Testis (tissue), 2 donors: Measurements from ENCODE around the gene RPL10.

ENCODE experiments used
- CTCF ChIP-seq, 3 experiments: fragments of 450-650 bp in 2 of 3; fragments of 200-600 bp in 1 of 3; sonication (generic) in 1 of 3; IDR thresholded peaks; one replicate each; pipeline ENCODE4 v1.5.1; 2016 to 2019; ENCODE audit warnings: antibody characterized with exemption in 3 of 3, mild to moderate bottlenecking in 2 of 3, moderate library complexity in 1 of 3
- POLR2A ChIP-seq: fragments of 450-650 bp; IDR thresholded peaks from one replicate; pipeline ENCODE4 v1.6.1; 2017; ENCODE audit warnings: antibody characterized with exemption, mild to moderate bottlenecking, moderate library complexity

DNA sequence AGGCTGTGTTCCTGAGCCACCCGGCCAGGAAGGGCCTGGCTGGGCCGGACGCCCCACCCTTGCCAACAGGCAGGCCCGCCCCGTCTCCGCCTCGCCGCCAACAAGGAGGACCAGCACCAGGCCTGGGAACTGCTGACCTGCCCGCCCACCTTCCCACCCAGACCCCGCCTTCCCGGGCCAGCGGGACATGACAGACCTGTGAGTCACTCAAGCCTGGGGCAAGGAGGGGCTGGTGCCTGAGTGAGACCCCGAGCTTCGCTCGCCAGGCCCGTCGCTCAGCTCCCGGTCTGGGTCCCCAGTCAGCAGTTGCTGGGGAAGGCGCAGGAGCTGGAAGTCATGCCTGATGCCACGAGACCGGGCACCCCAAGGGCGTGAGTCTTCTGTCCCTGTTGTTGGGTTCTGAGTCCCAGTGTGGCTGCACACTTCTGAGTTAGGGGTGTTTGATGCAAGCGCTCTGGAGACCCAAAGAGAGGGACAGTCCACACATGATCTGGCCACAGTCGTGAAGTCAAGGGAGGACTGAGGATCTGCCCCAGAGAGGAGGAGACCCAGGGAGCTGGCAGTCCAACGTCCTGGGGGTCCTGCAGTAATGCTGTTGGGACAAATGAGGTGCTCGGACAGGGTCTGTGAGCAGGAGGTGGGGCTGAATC is 11.2 kb downstream of the RPL10 start, which contains the start of gene DNASE1L1:
- TF ChIP-seq CTCF (IDR thresholded peaks at IDR 0.05), result no peak
- TF ChIP-seq POLR2A, result no peak
